NT2/D1 (cell line): ENCODE data around the gene PHF21B.
"Not testable (repeated sequence)": the region's sequence is repeated elsewhere in the genome, so short reads cannot be mapped to it uniquely, and the experiment has no call there.

ENCODE experiments used
- SUZ12 ChIP-seq: IDR thresholded peaks from 2 replicates; pipeline ENCODE4 v1.6.1; 2011; ENCODE audit not compliant: insufficient read length, insufficient read depth; ENCODE audit errors: extremely low read depth
- YY1 ChIP-seq: IDR thresholded peaks from 2 replicates; pipeline ENCODE4 v1.6.1; 2011; ENCODE audit not compliant: insufficient read length, insufficient read depth
- ZNF274 ChIP-seq: IDR thresholded peaks from 2 replicates; pipeline ENCODE4 v1.6.1; 2011; ENCODE audit warnings: mild to moderate bottlenecking, low read depth, low read length

DNA sequence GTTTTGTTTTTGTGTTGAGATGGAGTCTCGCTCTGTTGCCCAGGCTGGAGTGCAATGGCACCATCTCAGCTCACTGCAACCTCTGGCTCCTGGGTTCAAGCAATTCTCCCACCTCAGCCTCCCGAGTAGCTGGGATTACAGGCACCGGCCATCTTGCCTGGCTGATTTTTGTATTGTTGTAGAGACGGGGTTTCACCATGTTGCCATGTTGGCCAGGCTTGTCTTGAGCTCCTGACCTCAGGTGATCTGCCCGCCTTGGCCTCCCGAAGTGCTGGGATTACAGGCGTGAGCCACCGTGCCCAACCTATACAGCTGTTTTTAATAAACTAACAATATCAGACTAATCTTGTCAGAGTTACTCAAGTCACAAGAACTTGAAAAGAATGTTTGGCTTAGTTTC, 155.2 kb downstream of the PHF21B start:
- TF ChIP-seq YY1, ZNF274, SUZ12: not testable (repeated sequence)
